HG03045 (cell line): ENCODE data around the gene TOR4A.

ENCODE experiments used
- ATAC-seq: cut with Tn5 transposase; IDR thresholded peaks from one replicate; pipeline ENCODE4 v1.9.1; 2021; ENCODE audit warnings: mild to moderate bottlenecking, moderate library complexity; ENCODE audit not compliant: unreplicated experiment

The TOR4A gene

DNA sequence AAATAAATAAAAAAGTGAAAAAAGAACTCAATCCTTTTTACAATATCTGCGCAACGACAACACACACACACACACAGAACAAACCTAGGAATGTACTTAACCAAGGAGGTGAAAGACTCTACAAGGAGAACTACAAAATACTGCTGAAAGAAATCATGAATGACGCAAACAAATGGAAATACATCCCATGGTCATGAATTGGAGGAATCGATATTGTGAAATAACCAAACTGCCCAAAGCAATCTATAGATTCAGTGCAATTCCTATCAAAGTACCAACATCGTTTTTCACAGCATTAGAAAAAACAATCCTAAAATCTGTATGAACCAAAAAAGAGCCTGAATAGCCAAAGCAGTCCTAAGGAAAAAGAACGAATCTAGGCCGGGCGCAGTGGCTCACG, 54.4 kb downstream of the TOR4A start:
- no peak for ATAC-seq
